Esophagus muscularis mucosa (tissue), 4 donors: ENCODE results near the gene GFRA3. TPM values are rescaled to one million over a fixed set of nuclear protein-coding genes. Genes with fewer than 3 reads are reported as not detected.

Source experiments
- DNase-seq: peaks from one replicate; pipeline ENCODE4 v3.0.0-alpha.2; 2017; ENCODE audit errors: extremely low spot score
- H3K27ac ChIP-seq, 4 donors: fragments of 200-600 bp; sonication (generic); replicated peaks in 1 of 4; 1 replicate in 3 of 4; 2 replicates in 1 of 4; pipeline ENCODE4 v1.5.1; 2016 to 2019; ENCODE audit warnings: mild to moderate bottlenecking in 1 of 4
- H3K27me3 ChIP-seq, 4 donors: fragments of 200-600 bp; sonication (generic); one replicate each; pipeline versions ENCODE4 v1.5.1 to v1.6.0; 2016 to 2019
- H3K36me3 ChIP-seq, 4 donors: fragments of 200-600 bp; sonication (generic); one replicate each; pipeline ENCODE4 v1.5.1; 2016 to 2019
- H3K4me1 ChIP-seq, 4 donors: fragments of 200-600 bp; sonication (generic); one replicate each; pipeline ENCODE4 v1.5.1; 2016 to 2019
- H3K4me3 ChIP-seq, 4 donors: fragments of 200-600 bp; sonication (generic); 1 replicate in 2 of 4; 2 replicates in 2 of 4; pipeline ENCODE4 v1.5.1; 2016 to 2019; ENCODE audit warnings: mild to moderate bottlenecking in 4 of 4, moderate library complexity in 1 of 4
- H3K9me3 ChIP-seq, 4 donors: fragments of 200-600 bp; sonication (generic); 1 replicate in 3 of 4; 2 replicates in 1 of 4; pipeline ENCODE4 v1.5.1; 2016 to 2019
- CTCF ChIP-seq, 3 experiments: fragments of 200-600 bp in 2 of 3; fragments of 450-650 bp in 1 of 3; sonication (generic) in 2 of 3; IDR thresholded peaks; one replicate each; pipeline ENCODE4 v1.5.1; 2017 to 2019; ENCODE audit warnings: antibody characterized with exemption in 3 of 3, mild to moderate bottlenecking in 2 of 3, moderate library complexity in 1 of 3
- EP300 ChIP-seq: sonication (generic); formaldehyde crosslinking; IDR thresholded peaks from one replicate; pipeline ENCODE4 v1.6.1; 2017; ENCODE audit warnings: antibody characterized with exemption
- POLR2A ChIP-seq: fragments of 450-650 bp; IDR thresholded peaks from one replicate; pipeline ENCODE4 v1.6.1; 2017; ENCODE audit warnings: antibody characterized with exemption, moderate library complexity, mild to moderate bottlenecking, low read depth
- POLR2AphosphoS5 ChIP-seq, 2 donors: sonication (generic); formaldehyde crosslinking; IDR thresholded peaks; one replicate each; pipeline ENCODE4 v1.6.1; 2017; ENCODE audit warnings: antibody characterized with exemption in 2 of 2
- WGBS: methylation state at CpG from one replicate; pipeline ENCODE4 v1.1.5; 2018; 5-methylcytosine and 5-hydroxymethylcytosine counted together
- intact Hi-C: fragments of 100-400 bp; cut with DNase I; formaldehyde crosslinking; loops from one replicate; pipeline ENCODE4 v1.15.1; 2023
- total RNA-seq, 4 donors: library from RNA; depleted of rRNA; stranded (reverse); fragments of >200 nt; gene quantifications; one replicate each; pipeline versions ENCODE4 v1.1.0 to v1.2.1, GENCODE V29; 2016

Gene GFRA3
- total RNA-seq, 4 donors from 2014 or later: 2.5 to 8.4 (median 4.2) TPM

DNA sequence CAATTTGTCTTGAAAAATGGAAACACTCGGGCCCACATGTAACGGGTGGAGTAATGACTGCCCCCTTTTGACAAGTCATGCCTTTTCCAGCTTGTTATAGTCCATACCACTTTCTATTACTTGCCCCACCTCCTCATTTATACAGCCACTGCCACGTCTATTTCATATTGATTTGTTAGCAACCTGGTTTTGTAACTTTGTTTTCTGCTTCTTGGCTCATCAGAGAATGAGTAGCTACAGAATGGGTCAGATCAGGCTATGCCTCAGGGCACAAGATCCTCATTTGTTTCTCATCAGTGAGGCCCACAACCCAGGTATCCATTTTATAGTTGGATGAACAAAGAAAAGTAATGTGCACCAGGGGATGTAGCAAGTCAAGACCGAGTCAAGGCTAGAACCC lies 1.7 kb downstream of the GFRA3 start:
- 95% methylated on average over 4 of the region's 4 CpGs for WGBS
- peaks cover 0 to 33% (median 6%) of the 10 kb centered on the region in 4 donors for H3K27me3 ChIP-seq
- H3K4me1 ChIP-seq: peaks cover 7 to 11% (median 9%) of the 10 kb centered on the region in 4 donors
- H3K27ac ChIP-seq: no peak overlapping the region
- H3K4me3 ChIP-seq: no peak overlapping the region
- H3K9me3 ChIP-seq: no peaks in the 10 kb centered on the region
- TF ChIP-seq POLR2AphosphoS5 (IDR thresholded peaks at IDR 0.05): no peak
- DNase-seq: no peak
- intact Hi-C loops: no loop called here
- H3K36me3 ChIP-seq: no peaks in the 10 kb centered on the region

- intact Hi-C loops: no loop called here
- no peak for DNase-seq
These were observed 3.1 kb downstream of the GFRA3 start for GRCh38 chr5:138271281-138271680.

DNA sequence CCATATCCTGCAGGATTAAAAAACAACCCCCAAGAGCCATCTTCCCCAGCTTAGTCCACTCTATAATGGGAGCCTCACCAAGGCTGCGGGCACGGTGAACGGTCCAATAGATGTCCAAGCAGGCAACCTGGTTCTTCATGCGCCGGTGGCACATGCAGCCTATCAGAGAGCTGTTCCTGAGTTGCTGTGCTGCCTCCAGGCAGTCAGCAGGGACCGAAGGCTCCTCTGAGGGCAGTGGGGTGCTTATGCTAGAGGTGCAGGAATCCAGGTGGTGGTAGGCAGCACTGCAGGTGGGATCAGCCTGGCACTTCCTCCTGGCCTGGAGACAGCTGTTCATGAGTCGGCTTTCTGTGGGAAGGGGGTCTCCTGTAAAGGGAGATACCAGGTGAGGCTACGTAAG lies 10.2 kb downstream of the GFRA3 start:
- TF ChIP-seq POLR2A: no peak
- TF ChIP-seq CTCF (IDR thresholded peaks at IDR 0.05): no peak
- TF ChIP-seq POLR2AphosphoS5 (IDR thresholded peaks at IDR 0.05): no peak
- Histone ChIP-seq H3K9me3 (no peaks in the 10 kb centered on the region), H3K36me3 (no peaks in the 10 kb centered on the region), H3K27me3 (peaks cover 0 to 11% (median 2%) of the 10 kb centered on the region in 4 donors), H3K4me3 (no peak overlapping the region), H3K27ac (no peak overlapping the region), H3K4me1 (no peaks in the 10 kb centered on the region)
- intact Hi-C loops: no loop called here
- 94% methylated on average over 8 of the region's 8 CpGs for WGBS
- DNase-seq: no peak

More at GRCh38 chr5:138271281-138271680, 3.1 kb downstream of the GFRA3 start:
- Histone ChIP-seq H3K27me3 (peaks cover 0 to 33% (median 6%) of the 10 kb centered on the region in 4 donors), H3K9me3 (no peaks in the 10 kb centered on the region), H3K4me1 (peaks cover 7 to 11% (median 9%) of the 10 kb centered on the region in 4 donors), H3K27ac (no peak overlapping the region), H3K36me3 (no peaks in the 10 kb centered on the region), H3K4me3 (no peak overlapping the region)
- TF ChIP-seq CTCF (IDR thresholded peaks at IDR 0.05) (no peak), EP300 (no peak), POLR2AphosphoS5 (IDR thresholded peaks at IDR 0.05) (no peak)
- 86% methylated on average over 5 of the region's 5 CpGs for WGBS

- Histone ChIP-seq H3K4me3 (no peak overlapping the region), H3K9me3 (no peaks in the 10 kb centered on the region), H3K4me1 (no peaks in the 10 kb centered on the region), H3K27ac (no peak overlapping the region), H3K27me3 (peaks cover 0 to 8% (median 2%) of the 10 kb centered on the region in 4 donors), H3K36me3 (no peaks in the 10 kb centered on the region)
- WGBS: 78% methylated on average over 3 of the region's 3 CpGs
- intact Hi-C loops: no loop called here
- TF ChIP-seq POLR2A (no peak), CTCF (IDR thresholded peaks at IDR 0.05) (no peak), POLR2AphosphoS5 (IDR thresholded peaks at IDR 0.05) (no peak), EP300 (no peak)
- DNase-seq: no peak
These were observed 10.8 kb downstream of the GFRA3 start for GRCh38 chr5:138263581-138263980.

- Histone ChIP-seq H3K4me3 (no peak overlapping the region), H3K9me3 (no peaks in the 10 kb centered on the region), H3K27ac (no peak overlapping the region), H3K27me3 (no peaks in the 10 kb centered on the region), H3K4me1 (no peaks in the 10 kb centered on the region), H3K36me3 (no peaks in the 10 kb centered on the region)
- WGBS: 68% methylated on average over 4 of the region's 4 CpGs
- no peak for TF ChIP-seq POLR2A
- TF ChIP-seq CTCF (IDR thresholded peaks at IDR 0.05): no peak
- TF ChIP-seq EP300: no peak
- no peak for TF ChIP-seq POLR2AphosphoS5 (IDR thresholded peaks at IDR 0.05)
- no peak for DNase-seq
- intact Hi-C loops: no loop called here
These were observed 15.6 kb downstream of the GFRA3 start for GRCh38 chr5:138258704-138259292.
